GM23248 (cell line): ENCODE measurements around the gene MYH7.

Experiments used
- EZH2 ChIP-seq: fragments of 200-600 bp; sonication (generic); IDR thresholded peaks from 2 replicates; pipeline ENCODE4 v1.6.1; 2018; ENCODE audit warnings: antibody characterized with exemption, mild to moderate bottlenecking; ENCODE audit not compliant: insufficient read depth, poor library complexity, severe bottlenecking
- EZH2phosphoT487 ChIP-seq: fragments of 200-600 bp; sonication (generic); IDR thresholded peaks from 2 replicates; pipeline ENCODE4 v1.6.1; 2018; ENCODE audit warnings: antibody characterized with exemption, moderate library complexity, mild to moderate bottlenecking, low read depth; ENCODE audit not compliant: insufficient read depth

DNA sequence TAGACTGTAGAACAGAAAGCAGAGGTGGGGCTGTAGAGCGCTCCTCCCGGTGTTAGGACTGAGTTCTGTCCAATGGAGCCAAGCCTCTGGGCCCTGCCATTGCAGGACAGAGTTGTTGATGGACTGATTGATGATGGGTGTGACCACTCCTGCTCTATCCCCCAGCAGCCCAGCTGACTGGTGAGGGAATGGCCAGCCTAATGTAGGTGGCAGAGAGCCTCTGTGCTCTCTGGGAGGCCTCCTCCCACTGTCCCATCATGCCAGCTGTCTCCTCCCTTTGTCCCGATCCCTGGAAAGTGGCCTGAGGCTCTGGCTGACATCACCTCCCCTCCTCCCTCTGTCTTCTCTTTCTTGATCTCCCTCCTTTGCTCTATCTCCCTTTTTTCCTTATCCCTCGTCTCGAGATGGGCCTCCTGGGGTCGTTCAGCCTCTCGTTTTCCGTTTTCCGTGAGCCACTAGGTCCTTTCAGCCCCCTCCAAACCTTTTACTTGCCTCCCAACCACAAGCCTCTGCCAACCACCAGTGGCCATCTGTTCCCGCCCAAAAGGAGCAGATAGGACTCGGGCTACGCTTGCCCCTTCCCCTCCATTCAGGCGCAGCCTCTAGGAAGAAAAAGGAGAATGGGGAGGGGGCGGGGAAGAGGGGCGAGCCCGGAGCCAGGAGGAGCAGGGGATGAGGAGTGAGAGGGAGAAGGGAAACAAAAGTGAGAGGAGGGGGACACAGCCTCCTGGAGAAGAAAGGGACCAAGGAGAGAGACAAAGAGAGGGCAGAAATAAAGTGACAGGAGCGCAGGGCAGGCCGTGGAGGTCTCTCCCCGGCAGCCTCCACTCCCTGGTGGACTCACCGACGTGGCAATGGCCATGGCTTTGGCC is 71.1 kb downstream of the MYH7 start:
- TF ChIP-seq EZH2 (no peak), EZH2phosphoT487 (no peak)
